ENCODE results near the gene INHBE. TPM values are rescaled to one million over a fixed set of nuclear protein-coding genes. Genes with fewer than 3 reads are reported as not detected.

The INHBE gene
- total and polyA plus RNA-seq, 4 donors, result 17.6 to 181 (median 110) TPM

DNA sequence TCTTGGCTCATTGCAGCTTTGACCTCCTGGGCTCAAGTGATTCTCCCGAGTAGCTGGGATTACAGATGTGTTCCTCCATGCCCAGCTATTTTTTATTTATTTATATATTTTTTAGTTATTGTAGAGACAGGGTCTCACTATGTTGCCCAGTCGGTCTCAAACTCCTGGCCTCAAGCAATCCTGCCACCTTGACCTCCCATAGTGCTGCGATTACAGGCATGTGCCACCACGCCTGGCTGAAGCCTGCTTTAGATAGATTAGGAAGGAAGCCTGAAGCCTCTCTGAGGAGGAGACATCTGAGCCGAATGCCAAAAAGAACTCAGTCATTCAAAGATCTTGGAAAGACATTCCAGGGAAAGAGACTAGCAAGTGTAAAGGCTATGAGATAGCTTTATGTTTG, 10.4 kb upstream of the INHBE start:
- H3K27me3 ChIP-seq (ENCODE audit: control insufficient read depth in 4 of 4, insufficient read depth in 4 of 4, low read length in 3 of 4), result no peaks in the 10 kb centered on the region
- peaks cover 0 to 27% (median 17%) of the 10 kb centered on the region in 4 donors for H3K4me1 ChIP-seq (ENCODE audit: control insufficient read depth in 4 of 4, insufficient read depth in 4 of 4, low read length in 3 of 4)
- H3K4me3 ChIP-seq (ENCODE audit: low read depth in 1 of 3, low read length in 3 of 3), result no peak overlapping the region
- no peaks in the 10 kb centered on the region for H3K9me3 ChIP-seq (ENCODE audit: control insufficient read depth in 4 of 4, low read length in 3 of 4)
- 83% methylated on average over 5 of the region's 5 CpGs for WGBS
- H3K9ac ChIP-seq (ENCODE audit: low read depth in 1 of 2, low read length in 2 of 2), result no peak overlapping the region
- H3K27ac ChIP-seq (ENCODE audit: low read depth in 1 of 2, low read length in 2 of 2), result no peak overlapping the region
- H3K36me3 ChIP-seq (ENCODE audit: control insufficient read depth in 4 of 4, insufficient read depth in 3 of 4, low read depth in 1 of 4, low read length in 3 of 4), result peaks cover 0 to 18% (median 6%) of the 10 kb centered on the region in 4 donors
- TF ChIP-seq, protein P1, sequence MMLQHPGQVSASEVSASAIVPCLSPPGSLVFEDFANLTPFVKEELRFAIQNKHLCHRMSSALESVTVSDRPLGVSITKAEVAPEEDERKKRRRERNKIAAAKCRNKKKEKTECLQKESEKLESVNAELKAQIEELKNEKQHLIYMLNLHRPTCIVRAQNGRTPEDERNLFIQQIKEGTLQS (IDR thresholded peaks at IDR 0.05), result no peak
- TF ChIP-seq JUND (IDR thresholded peaks at IDR 0.05), result no peak
- TF ChIP-seq, protein P2, sequence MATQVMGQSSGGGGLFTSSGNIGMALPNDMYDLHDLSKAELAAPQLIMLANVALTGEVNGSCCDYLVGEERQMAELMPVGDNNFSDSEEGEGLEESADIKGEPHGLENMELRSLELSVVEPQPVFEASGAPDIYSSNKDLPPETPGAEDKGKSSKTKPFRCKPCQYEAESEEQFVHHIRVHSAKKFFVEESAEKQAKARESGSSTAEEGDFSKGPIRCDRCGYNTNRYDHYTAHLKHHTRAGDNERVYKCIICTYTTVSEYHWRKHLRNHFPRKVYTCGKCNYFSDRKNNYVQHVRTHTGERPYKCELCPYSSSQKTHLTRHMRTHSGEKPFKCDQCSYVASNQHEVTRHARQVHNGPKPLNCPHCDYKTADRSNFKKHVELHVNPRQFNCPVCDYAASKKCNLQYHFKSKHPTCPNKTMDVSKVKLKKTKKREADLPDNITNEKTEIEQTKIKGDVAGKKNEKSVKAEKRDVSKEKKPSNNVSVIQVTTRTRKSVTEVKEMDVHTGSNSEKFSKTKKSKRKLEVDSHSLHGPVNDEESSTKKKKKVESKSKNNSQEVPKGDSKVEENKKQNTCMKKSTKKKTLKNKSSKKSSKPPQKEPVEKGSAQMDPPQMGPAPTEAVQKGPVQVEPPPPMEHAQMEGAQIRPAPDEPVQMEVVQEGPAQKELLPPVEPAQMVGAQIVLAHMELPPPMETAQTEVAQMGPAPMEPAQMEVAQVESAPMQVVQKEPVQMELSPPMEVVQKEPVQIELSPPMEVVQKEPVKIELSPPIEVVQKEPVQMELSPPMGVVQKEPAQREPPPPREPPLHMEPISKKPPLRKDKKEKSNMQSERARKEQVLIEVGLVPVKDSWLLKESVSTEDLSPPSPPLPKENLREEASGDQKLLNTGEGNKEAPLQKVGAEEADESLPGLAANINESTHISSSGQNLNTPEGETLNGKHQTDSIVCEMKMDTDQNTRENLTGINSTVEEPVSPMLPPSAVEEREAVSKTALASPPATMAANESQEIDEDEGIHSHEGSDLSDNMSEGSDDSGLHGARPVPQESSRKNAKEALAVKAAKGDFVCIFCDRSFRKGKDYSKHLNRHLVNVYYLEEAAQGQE (IDR thresholded peaks at IDR 0.05), result no peak
- no peak for TF ChIP-seq FOXA1 (IDR thresholded peaks at IDR 0.05)
- no peak for DNase-seq (ENCODE audit: low spot score)

DNA sequence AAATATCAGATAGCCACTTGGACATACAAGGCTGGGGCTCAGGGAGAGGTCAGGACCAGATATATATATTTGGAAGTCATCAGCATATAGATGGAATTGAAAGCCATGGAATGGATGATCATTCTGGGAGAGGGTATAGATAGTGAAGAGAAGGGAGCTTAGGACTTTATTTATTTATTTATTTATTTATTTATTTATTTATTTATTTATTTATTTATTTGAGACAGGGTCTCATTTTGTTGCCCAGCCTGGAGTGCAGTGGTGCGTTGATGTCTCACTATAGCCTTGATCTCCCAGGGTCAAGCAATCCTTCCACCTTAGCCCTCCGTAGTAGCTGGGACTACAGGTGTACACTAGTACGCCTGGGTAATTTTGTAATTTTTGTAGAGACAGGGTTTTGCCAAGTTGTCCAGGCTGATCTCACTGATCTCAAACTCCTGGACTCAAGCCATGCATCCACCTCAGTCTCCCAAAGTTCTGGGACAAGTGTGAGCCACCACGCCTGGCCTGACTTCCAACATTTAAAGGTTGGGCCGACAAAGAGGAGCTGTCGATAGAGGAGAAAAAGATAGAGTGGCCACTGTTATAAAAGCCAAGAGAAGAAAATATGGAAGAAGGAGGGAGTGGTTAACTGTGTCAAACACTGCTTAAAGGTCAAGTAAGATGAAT, 8.7 kb upstream of the INHBE start:
- no peaks in the 10 kb centered on the region for H3K9me3 ChIP-seq (ENCODE audit: control insufficient read depth in 4 of 4, low read length in 3 of 4)
- no peak for DNase-seq (ENCODE audit: low spot score)
- H3K9ac ChIP-seq (ENCODE audit: low read depth in 1 of 2, low read length in 2 of 2), result no peak overlapping the region
- TF ChIP-seq RAD21 (IDR thresholded peaks at IDR 0.05) (no peak), SP1 (IDR thresholded peaks at IDR 0.05) (no peak), HNF4A (conservative IDR thresholded peaks at IDR 0.05) (no peak), HNF4G (IDR thresholded peaks at IDR 0.05) (no peak), GABPA (IDR thresholded peaks at IDR 0.05 in 1 of 2, conservative IDR thresholded peaks at IDR 0.05 in 1 of 2) (no peak), EGR1 (IDR thresholded peaks at IDR 0.05; ENCODE audit: low read depth in 2 of 2) (no peak), NR2F2 (IDR thresholded peaks at IDR 0.05) (no peak), TAF1 (conservative IDR thresholded peaks at IDR 0.05) (no peak), YY1 (IDR thresholded peaks at IDR 0.05) (no peak), FOXA1 (IDR thresholded peaks at IDR 0.05) (no peak)
- TF ChIP-seq, protein P2 (IDR thresholded peaks at IDR 0.05), result no peak
- TF ChIP-seq, protein P3, sequence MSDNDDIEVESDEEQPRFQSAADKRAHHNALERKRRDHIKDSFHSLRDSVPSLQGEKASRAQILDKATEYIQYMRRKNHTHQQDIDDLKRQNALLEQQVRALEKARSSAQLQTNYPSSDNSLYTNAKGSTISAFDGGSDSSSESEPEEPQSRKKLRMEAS (IDR thresholded peaks at IDR 0.05), result no peak
- peaks cover 0 to 18% (median 6%) of the 10 kb centered on the region in 4 donors for H3K36me3 ChIP-seq (ENCODE audit: control insufficient read depth in 4 of 4, insufficient read depth in 3 of 4, low read depth in 1 of 4, low read length in 3 of 4)
- H3K4me1 ChIP-seq (ENCODE audit: control insufficient read depth in 4 of 4, insufficient read depth in 4 of 4, low read length in 3 of 4), result peaks cover 0 to 38% (median 25%) of the 10 kb centered on the region in 4 donors
- H3K27me3 ChIP-seq (ENCODE audit: control insufficient read depth in 4 of 4, insufficient read depth in 4 of 4, low read length in 3 of 4), result no peaks in the 10 kb centered on the region
- H3K4me3 ChIP-seq (ENCODE audit: low read depth in 1 of 3, low read length in 3 of 3), result no peak overlapping the region
- no peak overlapping the region for H3K27ac ChIP-seq (ENCODE audit: low read depth in 1 of 2, low read length in 2 of 2)
- 93% methylated on average over 6 of the region's 6 CpGs for WGBS
